Loucy (cell line): ENCODE data around the gene LARP4.

Experiments
- CTCF ChIP-seq: fragments of 200-600 bp; sonication (generic); conservative IDR thresholded peaks from 2 replicates; pipeline ENCODE4 v1.5.1; 2014; ENCODE audit warnings: mild to moderate bottlenecking, antibody characterized with exemption, low read length
- EZH2phosphoT487 ChIP-seq: fragments of 200-600 bp; IDR thresholded peaks from 2 replicates; pipeline ENCODE4 v1.6.1; 2018; ENCODE audit warnings: antibody characterized with exemption, mild to moderate bottlenecking, moderate library complexity, borderline replicate concordance

GRCh38 chr12:50467439-50467838, 66.8 kb downstream of the LARP4 start:
- TF ChIP-seq CTCF (no peak), EZH2phosphoT487 (no peak)
